ENCODE measurements around the gene TMEM125.

DNA sequence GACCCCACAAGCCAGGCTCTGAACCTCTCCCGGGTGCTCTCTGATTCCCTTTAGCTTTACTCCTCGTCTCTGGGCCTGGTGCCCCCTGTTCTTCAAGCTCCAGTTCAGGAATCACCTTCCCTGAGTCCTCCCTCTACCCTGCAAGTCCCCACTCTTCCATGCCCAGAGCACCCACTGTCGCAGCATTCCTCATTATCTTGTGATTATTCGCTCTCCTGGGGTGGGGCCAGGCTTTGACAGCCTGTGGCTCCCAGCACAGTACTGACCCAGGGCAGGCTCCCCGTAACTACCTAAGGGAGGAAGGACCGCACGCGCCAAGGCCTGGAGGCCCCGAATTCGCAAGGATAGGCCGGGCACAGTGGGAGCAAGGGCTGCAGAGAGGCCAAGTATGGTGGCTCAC lies 16.3 kb downstream of the TMEM125 start:
- no peak for TF ChIP-seq POLR2A (IDR thresholded peaks at IDR 0.05)
- TF ChIP-seq EP300 (IDR thresholded peaks at IDR 0.05; ENCODE audit: low read depth), result no peak

Measured in transverse colon (tissue), 1 donor.